Endothelial cell of umbilical vein (primary cell): ENCODE measurements around the gene KPTN.

ENCODE experiments used
- JUN ChIP-seq: IDR thresholded peaks from 2 replicates; pipeline ENCODE4 v1.6.1; 2011; ENCODE audit warnings: borderline replicate concordance, low read depth; ENCODE audit not compliant: insufficient read length, insufficient read depth
- MYC ChIP-seq: IDR thresholded peaks from one replicate; pipeline ENCODE4 v1.6.1; 2011; ENCODE audit warnings: mild to moderate bottlenecking, low read depth, low read length
- POLR2AphosphoS5 ChIP-seq: IDR thresholded peaks from 2 replicates; pipeline ENCODE4 v1.6.1; 2012; ENCODE audit warnings: low read depth, mild to moderate bottlenecking, control low read depth, low read length, moderate library complexity; ENCODE audit not compliant: insufficient read depth
- TF ChIP-seq, protein P1 (sequence below), 2 donors: IDR thresholded peaks; 1 replicate in 1 of 2; 2 replicates in 1 of 2; pipeline ENCODE4 v1.5.1; 2011; ENCODE audit warnings: low read length in 2 of 2, mild to moderate bottlenecking in 2 of 2, moderate library complexity in 2 of 2, control low read depth in 1 of 2, inconsistent platforms in 1 of 2, low read depth in 1 of 2; ENCODE audit not compliant: insufficient read depth in 1 of 2; ENCODE audit errors: extremely low read depth in 1 of 2

DNA sequence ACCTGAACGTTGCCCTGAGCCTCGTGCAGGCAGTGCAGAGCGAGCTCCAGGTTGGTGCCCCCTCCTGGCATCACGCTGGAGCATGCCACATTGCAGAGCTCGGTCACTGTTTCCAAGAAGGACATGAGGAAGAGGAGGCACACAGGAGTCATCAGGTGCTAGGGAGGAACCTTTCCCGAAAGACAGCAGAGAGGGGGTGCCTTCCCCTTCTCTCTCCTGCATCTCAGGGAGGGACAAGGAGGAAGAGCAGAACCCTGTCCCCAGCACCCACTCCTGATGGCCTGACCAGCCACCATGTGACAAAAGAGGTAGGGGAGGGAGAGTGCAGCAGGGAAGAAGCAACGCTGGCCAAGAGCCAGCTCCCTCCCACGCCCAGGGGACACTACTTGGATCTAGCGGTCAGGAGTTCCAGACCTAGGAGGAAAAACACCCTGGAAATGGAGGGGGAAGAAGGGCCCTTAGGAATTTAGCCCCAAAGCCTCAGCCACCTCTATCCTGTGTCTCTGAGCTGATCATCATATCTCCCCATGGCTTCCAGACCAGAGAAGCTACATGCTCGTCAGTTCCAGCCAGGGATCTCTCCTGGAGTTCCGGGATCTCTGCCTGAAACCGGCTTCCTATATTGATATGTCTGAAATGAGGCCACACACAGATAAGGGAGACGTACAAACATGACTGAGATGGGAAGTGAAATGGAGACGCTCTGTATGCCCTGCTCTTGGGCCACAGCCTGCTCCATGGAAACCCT, 47.8 kb upstream of the KPTN start:
- TF ChIP-seq, protein P1, sequence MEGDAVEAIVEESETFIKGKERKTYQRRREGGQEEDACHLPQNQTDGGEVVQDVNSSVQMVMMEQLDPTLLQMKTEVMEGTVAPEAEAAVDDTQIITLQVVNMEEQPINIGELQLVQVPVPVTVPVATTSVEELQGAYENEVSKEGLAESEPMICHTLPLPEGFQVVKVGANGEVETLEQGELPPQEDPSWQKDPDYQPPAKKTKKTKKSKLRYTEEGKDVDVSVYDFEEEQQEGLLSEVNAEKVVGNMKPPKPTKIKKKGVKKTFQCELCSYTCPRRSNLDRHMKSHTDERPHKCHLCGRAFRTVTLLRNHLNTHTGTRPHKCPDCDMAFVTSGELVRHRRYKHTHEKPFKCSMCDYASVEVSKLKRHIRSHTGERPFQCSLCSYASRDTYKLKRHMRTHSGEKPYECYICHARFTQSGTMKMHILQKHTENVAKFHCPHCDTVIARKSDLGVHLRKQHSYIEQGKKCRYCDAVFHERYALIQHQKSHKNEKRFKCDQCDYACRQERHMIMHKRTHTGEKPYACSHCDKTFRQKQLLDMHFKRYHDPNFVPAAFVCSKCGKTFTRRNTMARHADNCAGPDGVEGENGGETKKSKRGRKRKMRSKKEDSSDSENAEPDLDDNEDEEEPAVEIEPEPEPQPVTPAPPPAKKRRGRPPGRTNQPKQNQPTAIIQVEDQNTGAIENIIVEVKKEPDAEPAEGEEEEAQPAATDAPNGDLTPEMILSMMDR (IDR thresholded peaks at IDR 0.05; ENCODE audit: extremely low read depth in 1 of 2, insufficient read depth in 1 of 2, low read depth in 1 of 2, low read length in 2 of 2) = no peak
- TF ChIP-seq POLR2AphosphoS5 = no peak
- TF ChIP-seq JUN = no peak
- TF ChIP-seq MYC = no peak
